Endodermal cell (in vitro differentiated cells): Measurements from ENCODE around the gene MATR3. TPM values are rescaled to one million over a fixed set of nuclear protein-coding genes. Genes with fewer than 3 reads are reported as not detected.

ENCODE experiments used
- DNase-seq: peaks from one replicate; pipeline ENCODE4 v3.0.0-alpha.2; 2017
- H3K27ac ChIP-seq: 2 replicates; pipeline ENCODE4 v1.5.1; 2013; ENCODE audit warnings: mild to moderate bottlenecking, low read depth, low read length, moderate library complexity
- H3K27me3 ChIP-seq: 2 replicates; pipeline ENCODE4 v1.6.1; 2013; ENCODE audit warnings: mild to moderate bottlenecking, low read length, moderate library complexity; ENCODE audit not compliant: insufficient read depth, control insufficient read depth, poor library complexity, severe bottlenecking
- H3K36me3 ChIP-seq: 2 replicates; pipeline ENCODE4 v1.7.0; 2013; ENCODE audit warnings: mild to moderate bottlenecking, low read length, moderate library complexity; ENCODE audit not compliant: control insufficient read depth, insufficient read depth
- H3K4me1 ChIP-seq: one replicate; pipeline ENCODE4 v1.7.0; 2013; ENCODE audit warnings: low read length; ENCODE audit not compliant: control insufficient read depth, insufficient read depth
- H3K4me3 ChIP-seq: 2 replicates; pipeline ENCODE4 v1.5.1; 2013; ENCODE audit warnings: mild to moderate bottlenecking, low read length, moderate library complexity
- H3K9ac ChIP-seq: 2 replicates; pipeline ENCODE4 v1.6.1; 2013; ENCODE audit warnings: mild to moderate bottlenecking, low read length, moderate library complexity; ENCODE audit not compliant: poor library complexity, severe bottlenecking; ENCODE audit errors: extremely low read depth
- H3K9me3 ChIP-seq: 2 replicates; pipeline ENCODE4 v1.6.1; 2013; ENCODE audit warnings: mild to moderate bottlenecking, low read length, moderate library complexity; ENCODE audit not compliant: control insufficient read depth
- H3K27ac Mint-ChIP-seq: 2 replicates; pipeline ENCODE4 v1.8.0; 2020; ENCODE audit warnings: mixed read lengths
- H3K27me3 Mint-ChIP-seq: 2 replicates; pipeline ENCODE4 v1.8.0; 2021; ENCODE audit warnings: mild to moderate bottlenecking, mixed read lengths; ENCODE audit not compliant: insufficient read depth
- H3K36me3 Mint-ChIP-seq: 2 replicates; pipeline ENCODE4 v1.8.0; 2020; ENCODE audit warnings: low read depth, mixed read lengths
- H3K4me1 Mint-ChIP-seq: 2 replicates; pipeline ENCODE4 v1.8.0; 2020; ENCODE audit warnings: mixed read lengths
- H3K4me3 Mint-ChIP-seq: 2 replicates; pipeline ENCODE4 v1.8.0; 2020; ENCODE audit warnings: mild to moderate bottlenecking, moderate library complexity, mixed read lengths
- H3K9me3 Mint-ChIP-seq: 2 replicates; pipeline ENCODE4 v1.8.0; 2020; ENCODE audit warnings: mild to moderate bottlenecking, mixed read lengths
- CTCF ChIP-seq: fragments of 200-600 bp; sonication (generic); conservative IDR thresholded peaks from 2 replicates; pipeline ENCODE4 v1.5.0; 2021; ENCODE audit warnings: antibody characterized with exemption, mild to moderate bottlenecking
- WGBS, 2 experiments: methylation state at CpG; one replicate each; pipeline versions ENCODE4 v1.1.5 to v1.1.7; 2013; ENCODE audit warnings: missing lambda C conversion rate in 2 of 2, mixed read lengths in 1 of 2; ENCODE audit not compliant: insufficient coverage in 1 of 2, insufficient read length in 1 of 2; 5-methylcytosine and 5-hydroxymethylcytosine counted together
- total RNA-seq, 2 donors: library from RNA; stranded (reverse); fragmentation: NEBNext Ultra II Directional in 1 of 2; extraction: Animal tissue kit (Norgen Biotek cat#: 25700) in 1 of 2; gene quantifications; 2 replicates in 1 of 2; 3 replicates in 1 of 2; pipeline ENCODE4 v1.2.1, GENCODE V29; 2021

Gene MATR3
- total RNA-seq, 2 donors from 2014 or later, result 250 to 279 TPM

- Mint-ChIP-seq H3K36me3 (peaks cover 71% of the 10 kb centered on the region), H3K4me1 (no peaks in the 10 kb centered on the region), H3K4me3 (no peak overlapping the region), H3K27ac (no peak overlapping the region), H3K27me3 (no peaks in the 10 kb centered on the region), H3K9me3 (no peaks in the 10 kb centered on the region)
- H3K9me3 ChIP-seq, result no peaks in the 10 kb centered on the region
- H3K9ac ChIP-seq, result no peak overlapping the region
- WGBS, 2 experiments, result 92 to 94% methylated on average over 2 of the region's 2 CpGs
- H3K27ac ChIP-seq, result no peak overlapping the region
- TF ChIP-seq CTCF, result peak; percentile 40
- H3K27me3 ChIP-seq, result no peaks in the 10 kb centered on the region
- H3K4me3 ChIP-seq, result no peak overlapping the region
- peaks cover 85% of the 10 kb centered on the region for H3K36me3 ChIP-seq
- H3K4me1 ChIP-seq, result no peaks in the 10 kb centered on the region
- no peak for DNase-seq
Observed at GRCh38 chr5:139368613-139369012, 75.1 kb downstream of the MATR3 start.

- H3K27ac ChIP-seq, result no peak overlapping the region
- Mint-ChIP-seq H3K36me3 (peaks cover 66% of the 10 kb centered on the region), H3K27me3 (no peaks in the 10 kb centered on the region), H3K27ac (no peak overlapping the region), H3K4me3 (no peak overlapping the region), H3K9me3 (no peaks in the 10 kb centered on the region), H3K4me1 (no peaks in the 10 kb centered on the region)
- H3K27me3 ChIP-seq, result no peaks in the 10 kb centered on the region
- peaks cover 80% of the 10 kb centered on the region for H3K36me3 ChIP-seq
- DNase-seq, result no peak
- H3K4me3 ChIP-seq, result no peak overlapping the region
- no peak overlapping the region for H3K9ac ChIP-seq
- no peaks in the 10 kb centered on the region for H3K9me3 ChIP-seq
- no peaks in the 10 kb centered on the region for H3K4me1 ChIP-seq
- WGBS, 2 experiments, result 83% methylated on average over 1 of the region's 1 CpG; no CpG with 5 or more reads in 1 of the 2 experiments
- TF ChIP-seq CTCF, result no peak
Observed at GRCh38 chr5:139369181-139369580, 75.6 kb downstream of the MATR3 start.

GRCh38 chr5:139371482-139372435 lies 78.2 kb downstream of the MATR3 start:
- Histone ChIP-seq H3K4me1 (no peaks in the 10 kb centered on the region), H3K9ac (no peak overlapping the region), H3K9me3 (no peaks in the 10 kb centered on the region), H3K4me3 (no peak overlapping the region), H3K27me3 (no peaks in the 10 kb centered on the region), H3K36me3 (peaks cover 57% of the 10 kb centered on the region), H3K27ac (no peak overlapping the region)
- WGBS, 2 experiments, result 92 to 97% methylated on average over 5 to 7 of the region's 7 CpGs
- DNase-seq, result no peak
- H3K27me3 Mint-ChIP-seq, result no peaks in the 10 kb centered on the region
- H3K36me3 Mint-ChIP-seq, result peaks cover 52% of the 10 kb centered on the region
- H3K4me3 Mint-ChIP-seq, result no peak overlapping the region
- H3K27ac Mint-ChIP-seq, result no peak overlapping the region
- no peaks in the 10 kb centered on the region for H3K4me1 Mint-ChIP-seq
- no peak for TF ChIP-seq CTCF
- peaks cover 2% of the 10 kb centered on the region for H3K9me3 Mint-ChIP-seq
